Hepatocyte (in vitro differentiated cells): ENCODE results near the gene CCDC3. TPM values are rescaled to one million over a fixed set of nuclear protein-coding genes. Genes with fewer than 3 reads are reported as not detected.

ENCODE experiments used
- DNase-seq: peaks from one replicate; pipeline ENCODE4 v3.0.0-alpha.2; 2016; ENCODE audit warnings: low spot score
- H2AFZ ChIP-seq: fragments of 200-600 bp; sonication (generic); 2 replicates; pipeline ENCODE4 v1.6.0; 2016; ENCODE audit warnings: antibody characterized with exemption, mild to moderate bottlenecking
- H3K27ac ChIP-seq: fragments of 200-600 bp; sonication (generic); 2 replicates; pipeline ENCODE4 v1.5.1; 2016; ENCODE audit warnings: mild to moderate bottlenecking
- H3K27me3 ChIP-seq: fragments of 200-600 bp; sonication (generic); 2 replicates; pipeline ENCODE4 v1.6.1; 2016
- H3K36me3 ChIP-seq: fragments of 200-600 bp; sonication (generic); replicated peaks from 2 replicates; pipeline ENCODE4 v1.5.1; 2016; ENCODE audit warnings: low read depth; ENCODE audit not compliant: insufficient read depth
- H3K4me1 ChIP-seq: fragments of 200-600 bp; sonication (generic); 2 replicates; pipeline ENCODE4 v1.5.1; 2016; ENCODE audit warnings: mild to moderate bottlenecking, moderate library complexity; ENCODE audit not compliant: insufficient read depth
- H3K4me2 ChIP-seq: fragments of 200-600 bp; sonication (generic); 2 replicates; pipeline ENCODE4 v1.6.0; 2016
- H3K4me3 ChIP-seq: fragments of 200-600 bp; sonication (generic); 2 replicates; pipeline ENCODE4 v1.5.1; 2016; ENCODE audit warnings: mild to moderate bottlenecking
- H3K79me2 ChIP-seq: fragments of 200-600 bp; sonication (generic); 2 replicates; pipeline ENCODE4 v1.6.0; 2017; ENCODE audit warnings: mild to moderate bottlenecking
- H3K9me2 ChIP-seq: fragments of 200-600 bp; sonication (generic); replicated peaks from 2 replicates; pipeline ENCODE4 v1.6.0; 2017; ENCODE audit warnings: mild to moderate bottlenecking; ENCODE audit not compliant: insufficient read depth
- H3K9me3 ChIP-seq: fragments of 200-600 bp; sonication (generic); 2 replicates; pipeline ENCODE4 v1.5.1; 2016; ENCODE audit warnings: low read depth, mild to moderate bottlenecking
- H4K20me1 ChIP-seq: fragments of 200-600 bp; sonication (generic); 2 replicates; pipeline ENCODE4 v1.6.0; 2016; ENCODE audit warnings: mild to moderate bottlenecking; ENCODE audit not compliant: insufficient read depth, poor library complexity, severe bottlenecking
- CTCF ChIP-seq: fragments of 200-600 bp; sonication (generic); IDR thresholded peaks from 2 replicates; pipeline ENCODE4 v1.5.1; 2016; ENCODE audit warnings: antibody characterized with exemption, mild to moderate bottlenecking; ENCODE audit not compliant: poor library complexity
- EZH2 ChIP-seq: fragments of 200-600 bp; sonication (generic); IDR thresholded peaks from 2 replicates; pipeline ENCODE4 v1.6.1; 2016; ENCODE audit warnings: antibody characterized with exemption, mild to moderate bottlenecking, borderline replicate concordance
- EZH2phosphoT487 ChIP-seq: fragments of 200-600 bp; sonication (generic); IDR thresholded peaks from one replicate; pipeline ENCODE4 v1.6.1; 2018; ENCODE audit warnings: antibody characterized with exemption, mild to moderate bottlenecking, low read depth, moderate library complexity; ENCODE audit not compliant: unreplicated experiment, severe bottlenecking
- WGBS: methylation state at CpG from one replicate; pipeline ENCODE4 v1.1.6; 2016; ENCODE audit warnings: low lambda C conversion rate; ENCODE audit errors: missing lambda C conversion rate; 5-methylcytosine and 5-hydroxymethylcytosine counted together
- polyA plus RNA-seq: library from polyadenylated mRNA; unstranded; fragments of >200 nt; fragmentation: Nextera tagmentation; extraction: Ambion mirVana; gene quantifications from 2 replicates; pipeline ENCODE4 v1.2.1, GENCODE V29; 2016
- total RNA-seq: library from RNA; depleted of rRNA; stranded (reverse); fragments of >200 nt; gene quantifications from 2 replicates; pipeline ENCODE4 v1.2.3, GENCODE V29; 2014

The CCDC3 gene
- total and polyA plus RNA-seq, 2 experiments from 2014 or later: 10.4 to 10.5 TPM

GRCh38 chr10:13048762-13049161, 47.2 kb upstream of the CCDC3 start:
- Histone ChIP-seq H3K9me2 (no peaks in the 10 kb centered on the region), H4K20me1 (no peaks in the 10 kb centered on the region), H3K27ac (no peak overlapping the region), H3K27me3 (no peaks in the 10 kb centered on the region), H3K4me2 (no peak overlapping the region), H2AFZ (no peak overlapping the region), H3K36me3 (no peaks in the 10 kb centered on the region), H3K4me3 (no peak overlapping the region), H3K79me2 (no peaks in the 10 kb centered on the region), H3K4me1 (no peaks in the 10 kb centered on the region), H3K9me3 (no peaks in the 10 kb centered on the region)
- DNase-seq: no peak
- TF ChIP-seq CTCF (no peak), EZH2 (no peak), EZH2phosphoT487 (no peak)
- WGBS: 67% methylated on average over 3 of the region's 3 CpGs

GRCh38 chr10:13047529-13048206, 46.2 kb upstream of the CCDC3 start:
- Histone ChIP-seq H3K79me2 (no peaks in the 10 kb centered on the region), H3K4me1 (no peaks in the 10 kb centered on the region), H3K36me3 (no peaks in the 10 kb centered on the region), H2AFZ (no peak overlapping the region), H3K4me2 (no peak overlapping the region), H4K20me1 (no peaks in the 10 kb centered on the region), H3K27me3 (no peaks in the 10 kb centered on the region), H3K9me2 (no peaks in the 10 kb centered on the region), H3K4me3 (no peak overlapping the region), H3K9me3 (no peaks in the 10 kb centered on the region), H3K27ac (no peak overlapping the region)
- TF ChIP-seq EZH2 (no peak), EZH2phosphoT487 (no peak), CTCF (no peak)
- no peak for DNase-seq
- WGBS: 67% methylated on average over 12 of the region's 12 CpGs

- Histone ChIP-seq H3K4me3 (no peak overlapping the region), H3K36me3 (no peaks in the 10 kb centered on the region), H3K9me2 (no peaks in the 10 kb centered on the region), H3K4me2 (no peak overlapping the region), H4K20me1 (no peaks in the 10 kb centered on the region), H3K27me3 (no peaks in the 10 kb centered on the region), H3K27ac (no peak overlapping the region), H2AFZ (no peak overlapping the region), H3K79me2 (no peaks in the 10 kb centered on the region), H3K9me3 (no peaks in the 10 kb centered on the region), H3K4me1 (no peaks in the 10 kb centered on the region)
- TF ChIP-seq EZH2 (no peak), CTCF (no peak), EZH2phosphoT487 (no peak)
- WGBS: 81% methylated on average over 6 of the region's 6 CpGs
- DNase-seq: no peak
Measured at GRCh38 chr10:13046851-13047528, 45.5 kb upstream of the CCDC3 start.
